Right lobe of liver (tissue), 4 donors: ENCODE measurements around the gene CHRNB1.

Experiments
- CTCF ChIP-seq, 4 donors: fragments of 200-600 bp in 3 of 4; fragments of 450-650 bp in 1 of 4; IDR thresholded peaks; one replicate each; pipeline versions ENCODE4 v1.5.1 to v1.8.0; 2016 to 2022; ENCODE audit warnings: antibody characterized with exemption in 4 of 4, mild to moderate bottlenecking in 2 of 4
- POLR2A ChIP-seq: fragments of 450-650 bp; IDR thresholded peaks from one replicate; pipeline ENCODE4 v1.6.1; 2017; ENCODE audit warnings: antibody characterized with exemption, mild to moderate bottlenecking
- donor health status: DM: no; HTN: no; CAD: no.
- donor health status: DM: no; HTN: no; CAD: no.
- donor health status: DM: no; HTN: yes; CAD: no.

- TF ChIP-seq CTCF (IDR thresholded peaks at IDR 0.05) = no peak
- no peak for TF ChIP-seq POLR2A
Measured at GRCh38 chr17:7437369-7437863, 7.4 kb upstream of the CHRNB1 start.
